Stimulated activated CD4-positive, alpha-beta T cell treated with anti-CD3 and anti-CD28 coated beads, Interleukin-4, amount 100 ng/mL, for 48 hours (primary cell): Measurements from ENCODE around the gene APMAP.

ENCODE experiments used
- DNase-seq, 2 donors: peaks; one replicate each; pipeline ENCODE4 v3.0.0-alpha.2; 2020; ENCODE audit warnings: low read depth in 2 of 2

Gene APMAP

GRCh38 chr20:24992487-24993205 lies at the start of gene APMAP:
TSS of gene APMAP (minus strand) at chr20:24992751. CDS start at chr20:24992688, 63 bp downstream.
- peak; percentile 96 to 97 for DNase-seq

- no peak for DNase-seq
Observed at GRCh38 chr20:25041813-25042530, 49.4 kb upstream of the APMAP start.

GRCh38 chr20:25040438-25040831 lies 47.9 kb upstream of the APMAP start:
- DNase-seq: no peak

GRCh38 chr20:25039697-25040437 lies 47.3 kb upstream of the APMAP start:
- DNase-seq: no peak

GRCh38 chr20:25038591-25039015 lies 46.1 kb upstream of the APMAP start:
- DNase-seq: no peak

- DNase-seq: no peak
Observed at GRCh38 chr20:25038103-25038410, 45.5 kb upstream of the APMAP start.

GRCh38 chr20:25037288-25038102 lies 44.9 kb upstream of the APMAP start:
- DNase-seq: no peak

- DNase-seq: no peak
Observed at GRCh38 chr20:25036331-25036936, 43.9 kb upstream of the APMAP start.

- no peak for DNase-seq
Observed at GRCh38 chr20:25035921-25036320, 43.4 kb upstream of the APMAP start.

- no peak for DNase-seq
Observed at GRCh38 chr20:25033924-25034300, 41.4 kb upstream of the APMAP start.

GRCh38 chr20:25033265-25033923 lies 40.8 kb upstream of the APMAP start:
- DNase-seq: no peak

GRCh38 chr20:25032478-25033264 lies 40.1 kb upstream of the APMAP start:
- DNase-seq: no peak

- DNase-seq: no peak
Observed at GRCh38 chr20:25032065-25032477, 39.5 kb upstream of the APMAP start.

- no peak for DNase-seq
Observed at GRCh38 chr20:25031241-25031640, 38.7 kb upstream of the APMAP start.

- no peak for DNase-seq
Observed at GRCh38 chr20:25030649-25031207, 38.2 kb upstream of the APMAP start.

GRCh38 chr20:25030007-25030648 lies 37.6 kb upstream of the APMAP start:
- DNase-seq: no peak

- no peak for DNase-seq
Observed at GRCh38 chr20:25025986-25026605, 33.5 kb upstream of the APMAP start.

GRCh38 chr20:25025091-25025861 lies 32.7 kb upstream of the APMAP start:
- DNase-seq: no peak
